A673 (cell line): ENCODE measurements around the gene GDPD1.

ENCODE experiments used
- CTCF ChIP-seq: fragments of 300-800, 200-600 bp; sonication (generic); conservative IDR thresholded peaks from 2 replicates; pipeline ENCODE4 v1.5.1; 2017; ENCODE audit warnings: low read depth, mild to moderate bottlenecking, antibody characterized with exemption, low read length, moderate library complexity, mixed read lengths
- EZH2 ChIP-seq: fragments of 200-600 bp; sonication (generic); IDR thresholded peaks from 2 replicates; pipeline ENCODE4 v1.6.1; 2017; ENCODE audit warnings: borderline replicate concordance, low read depth, mild to moderate bottlenecking, mixed read lengths, antibody characterized with exemption, low read length; ENCODE audit not compliant: poor library complexity, severe bottlenecking

- TF ChIP-seq EZH2 (no peak), CTCF (no peak)
Measured at GRCh38 chr17:59266745-59267144, 46.4 kb downstream of the GDPD1 start.
